Measurements from ENCODE around the gene DOP1A.

Gene DOP1A

DNA sequence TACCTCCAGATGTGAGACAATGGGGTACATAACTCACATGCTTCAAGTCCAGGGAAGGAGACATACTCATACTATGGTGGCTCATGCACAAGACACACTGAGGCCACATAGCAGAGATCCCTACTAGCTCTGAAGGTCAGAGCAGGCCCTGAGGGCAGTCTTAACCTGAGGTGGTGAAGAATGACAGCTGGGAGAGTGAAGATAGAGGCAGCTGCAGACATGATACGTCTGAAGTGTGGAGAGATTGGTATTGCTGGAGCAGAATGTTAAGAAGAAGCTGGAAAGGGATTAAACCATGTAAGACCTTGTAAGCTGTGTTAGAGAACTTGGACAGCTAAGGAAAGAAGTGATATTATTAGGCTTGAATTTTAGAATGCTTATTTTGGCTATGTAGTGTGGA lies 92.7 kb downstream of the DOP1A start:
- TF ChIP-seq POLR2AphosphoS5 (IDR thresholded peaks at IDR 0.05; ENCODE audit: low read depth, low read length), result no peak
- no peak for TF ChIP-seq SIN3A (IDR thresholded peaks at IDR 0.05; ENCODE audit: borderline replicate concordance, insufficient read depth, low read length)
- TF ChIP-seq REST (IDR thresholded peaks at IDR 0.05; ENCODE audit: insufficient read depth in 1 of 2, low read depth in 2 of 2, low read length in 2 of 2), result no peak
- no peak for TF ChIP-seq FOXP2 (optimal IDR thresholded peaks at IDR 0.05; ENCODE audit: borderline replicate concordance, extremely low read depth, extremely low read length, insufficient read depth)
- TF ChIP-seq TAF1 (IDR thresholded peaks at IDR 0.05; ENCODE audit: borderline replicate concordance, insufficient read depth, low read length), result no peak

DNA sequence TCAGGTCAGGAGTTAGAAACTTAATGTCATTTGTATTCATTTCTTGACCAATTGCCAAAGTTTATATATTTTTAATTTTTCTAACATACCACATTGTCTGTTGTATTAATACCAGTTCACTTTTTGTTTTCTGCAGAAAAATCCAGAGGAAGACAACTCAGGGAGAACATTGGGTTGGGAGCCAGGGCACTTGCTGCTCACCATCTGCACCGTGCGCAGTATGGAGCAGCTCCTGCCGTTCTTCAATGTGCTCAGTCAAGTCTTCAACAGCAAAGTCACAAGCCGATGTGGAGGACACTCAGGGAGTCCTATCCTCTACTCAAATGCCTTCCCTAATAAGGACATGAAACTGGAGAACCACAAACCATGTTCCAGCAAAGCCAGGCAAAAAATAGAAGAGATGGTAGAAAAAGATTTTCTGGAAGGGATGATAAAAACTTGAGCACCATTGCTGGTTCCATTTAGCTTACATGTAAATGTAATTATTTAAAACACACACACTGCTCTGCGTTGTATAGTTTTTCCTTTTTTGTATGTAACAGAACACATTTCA lies 100.3 kb downstream of the DOP1A start:
- TF ChIP-seq FOXP2 (optimal IDR thresholded peaks at IDR 0.05; ENCODE audit: borderline replicate concordance, extremely low read depth, extremely low read length, insufficient read depth) (no peak), SIN3A (IDR thresholded peaks at IDR 0.05; ENCODE audit: borderline replicate concordance, insufficient read depth, low read length) (no peak), TAF1 (IDR thresholded peaks at IDR 0.05; ENCODE audit: borderline replicate concordance, insufficient read depth, low read length) (no peak), POLR2AphosphoS5 (IDR thresholded peaks at IDR 0.05; ENCODE audit: low read depth, low read length) (no peak), REST (IDR thresholded peaks at IDR 0.05; ENCODE audit: insufficient read depth in 1 of 2, low read depth in 2 of 2, low read length in 2 of 2) (no peak)

DNA sequence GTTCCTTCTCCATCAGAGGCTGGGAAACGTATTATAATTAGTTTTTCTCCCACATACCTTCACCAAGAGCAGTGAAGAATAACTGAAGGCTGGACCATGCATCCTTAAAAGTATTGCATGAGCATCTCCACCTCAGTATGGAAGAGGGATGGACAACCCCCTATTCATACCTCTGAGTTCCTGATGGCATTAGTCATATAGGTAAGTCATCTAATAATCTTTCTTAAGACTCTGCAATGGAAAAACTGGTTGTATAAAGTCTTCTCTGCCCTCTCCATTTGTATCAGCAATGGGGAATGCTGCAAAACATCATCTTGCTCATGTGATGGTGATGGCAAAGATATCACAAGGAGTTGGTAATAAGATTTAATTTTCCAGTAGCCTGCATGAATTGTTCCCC lies 101.1 kb downstream of the DOP1A start:
- TF ChIP-seq POLR2AphosphoS5 (IDR thresholded peaks at IDR 0.05; ENCODE audit: low read depth, low read length), result no peak
- TF ChIP-seq REST (IDR thresholded peaks at IDR 0.05; ENCODE audit: insufficient read depth in 1 of 2, low read depth in 2 of 2, low read length in 2 of 2), result no peak
- no peak for TF ChIP-seq SIN3A (IDR thresholded peaks at IDR 0.05; ENCODE audit: borderline replicate concordance, insufficient read depth, low read length)
- TF ChIP-seq TAF1 (IDR thresholded peaks at IDR 0.05; ENCODE audit: borderline replicate concordance, insufficient read depth, low read length), result no peak
- no peak for TF ChIP-seq FOXP2 (optimal IDR thresholded peaks at IDR 0.05; ENCODE audit: borderline replicate concordance, extremely low read depth, extremely low read length, insufficient read depth)

DNA sequence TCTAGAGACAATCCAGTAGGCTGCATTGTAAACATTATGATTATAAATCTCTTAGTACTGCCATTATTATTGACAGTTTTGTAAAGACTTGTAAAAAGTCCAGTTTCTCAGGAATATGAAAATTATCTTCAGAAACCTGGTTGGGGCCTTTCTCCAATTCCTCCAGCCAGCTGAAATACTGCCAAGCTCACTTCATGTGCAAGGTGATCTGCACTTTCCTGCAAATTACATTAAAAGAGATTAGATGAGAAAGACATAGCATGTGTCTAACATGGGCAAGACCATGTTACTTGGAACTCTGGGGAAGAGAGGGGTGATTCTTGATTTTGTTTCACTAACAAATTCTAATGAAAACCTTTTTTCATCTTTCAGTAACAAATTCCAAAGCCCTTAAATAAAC lies 101.6 kb downstream of the DOP1A start:
- TF ChIP-seq TAF1 (IDR thresholded peaks at IDR 0.05; ENCODE audit: borderline replicate concordance, insufficient read depth, low read length), result no peak
- no peak for TF ChIP-seq REST (IDR thresholded peaks at IDR 0.05; ENCODE audit: insufficient read depth in 1 of 2, low read depth in 2 of 2, low read length in 2 of 2)

GRCh38 chr6:83169511-83169910 lies 102.0 kb downstream of the DOP1A start:
- TF ChIP-seq POLR2AphosphoS5 (IDR thresholded peaks at IDR 0.05; ENCODE audit: low read depth, low read length) (no peak), FOXP2 (optimal IDR thresholded peaks at IDR 0.05; ENCODE audit: borderline replicate concordance, extremely low read depth, extremely low read length, insufficient read depth) (no peak), REST (IDR thresholded peaks at IDR 0.05; ENCODE audit: insufficient read depth in 1 of 2, low read depth in 2 of 2, low read length in 2 of 2) (no peak), SIN3A (IDR thresholded peaks at IDR 0.05; ENCODE audit: borderline replicate concordance, insufficient read depth, low read length) (no peak), TAF1 (IDR thresholded peaks at IDR 0.05; ENCODE audit: borderline replicate concordance, insufficient read depth, low read length) (no peak)
